HG03196 (cell line): ENCODE measurements around the gene CIRBP.
"Not testable (repeated sequence)": the region's sequence is repeated elsewhere in the genome, so short reads cannot be mapped to it uniquely, and the experiment has no call there.

Experiments used
- ATAC-seq: cut with Tn5 transposase; IDR thresholded peaks from one replicate; pipeline ENCODE4 v1.9.1; 2021; ENCODE audit not compliant: unreplicated experiment

Gene CIRBP

GRCh38 chr19:1308718-1309117, 39.6 kb downstream of the CIRBP start:
- no peak for ATAC-seq

- ATAC-seq: no peak
Observed at GRCh38 chr19:1309977-1310852, 41.1 kb downstream of the CIRBP start.

GRCh38 chr19:1310853-1311180, 41.7 kb downstream of the CIRBP start:
- no peak for ATAC-seq

GRCh38 chr19:1311543-1312091, 42.5 kb downstream of the CIRBP start:
- no peak for ATAC-seq

GRCh38 chr19:1312767-1313694, 43.9 kb downstream of the CIRBP start:
- ATAC-seq: no peak

- no peak for ATAC-seq
Observed at GRCh38 chr19:1313695-1314613, 44.8 kb downstream of the CIRBP start.

- ATAC-seq: no peak
Observed at GRCh38 chr19:1315470-1316166, 46.5 kb downstream of the CIRBP start.

GRCh38 chr19:1316466-1316865, 47.3 kb downstream of the CIRBP start:
- no peak for ATAC-seq

GRCh38 chr19:1317274-1318003, 48.3 kb downstream of the CIRBP start:
- no peak for ATAC-seq

- ATAC-seq: no peak
Observed at GRCh38 chr19:1318678-1319471, 49.7 kb downstream of the CIRBP start.

- ATAC-seq: not testable (repeated sequence)
Observed at GRCh38 chr19:1320282-1320650, 51.1 kb downstream of the CIRBP start.

- ATAC-seq: no peak
Observed at GRCh38 chr19:1321539-1321938, 52.4 kb downstream of the CIRBP start.

- no peak for ATAC-seq
Observed at GRCh38 chr19:1322198-1322981, 53.3 kb downstream of the CIRBP start.

GRCh38 chr19:1324249-1324805, 55.2 kb downstream of the CIRBP start:
- no peak for ATAC-seq
